CD14-positive monocyte (primary cell): ENCODE data around the gene SMIM33. TPM values are rescaled to one million over a fixed set of nuclear protein-coding genes. Genes with fewer than 3 reads are reported as not detected.
A peak's percentile ranks its signal among the peaks of the same experiment; 100 is the strongest.
"Not testable (repeated sequence)": the region's sequence is repeated elsewhere in the genome, so short reads cannot be mapped to it uniquely, and the experiment has no call there.

Source experiments
- DNase-seq, 3 donors: peaks; one replicate each; pipeline ENCODE4 v3.0.0-alpha.2; 2011 to 2022
- H2AFZ ChIP-seq: 2 replicates; pipeline ENCODE4 v1.6.0; 2012; ENCODE audit warnings: mild to moderate bottlenecking, low read depth, low read length, inconsistent platforms; ENCODE audit not compliant: insufficient read depth, poor library complexity, severe bottlenecking
- H3K27ac ChIP-seq, 2 donors: 1 replicate in 1 of 2; 2 replicates in 1 of 2; pipeline ENCODE4 v1.5.1; 2012 to 2013; ENCODE audit warnings: low read length in 2 of 2, control low read depth in 1 of 2, inconsistent platforms in 1 of 2, low read depth in 1 of 2, mild to moderate bottlenecking in 1 of 2
- H3K27me3 ChIP-seq, 2 donors: one replicate each; pipeline versions ENCODE4 v1.6.0 to v1.6.1; 2011 to 2013; ENCODE audit warnings: low read length in 2 of 2; ENCODE audit not compliant: control insufficient read depth in 2 of 2, insufficient read depth in 2 of 2
- H3K36me3 ChIP-seq, 2 donors: replicated peaks in 1 of 2; 1 replicate in 1 of 2; 2 replicates in 1 of 2; pipeline versions ENCODE4 v1.5.1 to v1.6.1; 2012 to 2013; ENCODE audit warnings: low read length in 2 of 2, control low read depth in 1 of 2, inconsistent platforms in 1 of 2, mild to moderate bottlenecking in 1 of 2; ENCODE audit not compliant: insufficient read depth in 2 of 2, control insufficient read depth in 1 of 2
- H3K4me1 ChIP-seq, 2 donors: 1 replicate in 1 of 2; 2 replicates in 1 of 2; pipeline versions ENCODE4 v1.5.1 to v1.6.1; 2012 to 2013; ENCODE audit warnings: low read length in 2 of 2, control low read depth in 1 of 2, inconsistent platforms in 1 of 2, mild to moderate bottlenecking in 1 of 2, moderate library complexity in 1 of 2; ENCODE audit not compliant: insufficient read depth in 2 of 2, control insufficient read depth in 1 of 2
- H3K4me2 ChIP-seq: replicated peaks from 2 replicates; pipeline ENCODE3; 2012; ENCODE audit warnings: low read length, moderate library complexity, mild to moderate bottlenecking; ENCODE audit not compliant: poor library complexity, severe bottlenecking; ENCODE audit errors: extremely low read depth
- H3K4me3 ChIP-seq, 3 experiments: fragments of 200-600 bp in 1 of 3; sonication (generic) in 1 of 3; replicated peaks in 1 of 3; 1 replicate in 2 of 3; 2 replicates in 1 of 3; pipeline ENCODE4 v1.5.1; 2011 to 2013; ENCODE audit warnings: low read length in 3 of 3, mild to moderate bottlenecking in 3 of 3, control low read depth in 2 of 3, low read depth in 2 of 3, inconsistent platforms in 1 of 3, moderate library complexity in 1 of 3
- H3K79me2 ChIP-seq: 2 replicates; pipeline ENCODE4 v1.6.0; 2012; ENCODE audit warnings: mild to moderate bottlenecking, control low read depth, inconsistent platforms, low read length, moderate library complexity; ENCODE audit not compliant: insufficient read depth
- H3K9ac ChIP-seq: 2 replicates; pipeline ENCODE4 v1.6.0; 2017; ENCODE audit warnings: low read length, mild to moderate bottlenecking; ENCODE audit not compliant: insufficient read depth, poor library complexity, severe bottlenecking
- H3K9me3 ChIP-seq, 2 donors: replicated peaks in 1 of 2; 1 replicate in 1 of 2; 2 replicates in 1 of 2; pipeline versions ENCODE4 v1.5.1 to v1.6.1; 2012 to 2013; ENCODE audit warnings: low read length in 2 of 2, control low read depth in 1 of 2; ENCODE audit not compliant: control insufficient read depth in 1 of 2, insufficient read depth in 1 of 2
- H4K20me1 ChIP-seq: 2 replicates; pipeline ENCODE4 v1.6.0; 2012; ENCODE audit warnings: mild to moderate bottlenecking, low read length, control low read depth, moderate library complexity; ENCODE audit not compliant: insufficient read depth
- H3K27ac Mint-ChIP-seq, 7 donors: one replicate each; pipeline ENCODE4 v1.8.0; 2020; ENCODE audit warnings: mild to moderate bottlenecking in 7 of 7, mixed read lengths in 7 of 7, moderate library complexity in 6 of 7, inconsistent platforms in 2 of 7
- H3K27me3 Mint-ChIP-seq, 3 donors: one replicate each; pipeline ENCODE4 v1.8.0; 2021 to 2022; ENCODE audit warnings: low read depth in 3 of 3, mild to moderate bottlenecking in 3 of 3, mixed read lengths in 3 of 3, moderate library complexity in 3 of 3, inconsistent platforms in 1 of 3
- H3K36me3 Mint-ChIP-seq, 2 donors: one replicate each; pipeline ENCODE4 v1.8.0; 2020; ENCODE audit warnings: mixed read lengths in 2 of 2, inconsistent platforms in 1 of 2, mild to moderate bottlenecking in 1 of 2
- H3K4me1 Mint-ChIP-seq: one replicate; pipeline ENCODE4 v1.8.0; 2020; ENCODE audit warnings: mild to moderate bottlenecking, mixed read lengths
- H3K4me3 Mint-ChIP-seq, 2 donors: one replicate each; pipeline ENCODE4 v1.8.0; 2020; ENCODE audit warnings: mild to moderate bottlenecking in 2 of 2, mixed read lengths in 2 of 2, moderate library complexity in 1 of 2
- H3K9me3 Mint-ChIP-seq, 7 donors: one replicate each; pipeline ENCODE4 v1.8.0; 2020 to 2022; ENCODE audit warnings: mixed read lengths in 7 of 7, mild to moderate bottlenecking in 6 of 7, moderate library complexity in 6 of 7, inconsistent platforms in 2 of 7
- WGBS: methylation state at CpG from one replicate; pipeline ENCODE4 v1.1.5; 2013; ENCODE audit warnings: missing lambda C conversion rate; ENCODE audit not compliant: insufficient coverage; 5-methylcytosine and 5-hydroxymethylcytosine counted together
- intact Hi-C, 2 donors: fragments of 100-400 bp; cut with micrococcal nuclease; formaldehyde crosslinking; loops; one replicate each; pipeline versions ENCODE4 v1.15.0 to v1.15.1; 2023
- polyA plus RNA-seq, 3 donors: library from polyadenylated mRNA; depleted of rRNA in 1 of 3; unstranded in 2 of 3; stranded (reverse) in 1 of 3; fragments of 300-500 nt in 2 of 3; fragments of >200 nt in 1 of 3; fragmentation: Illumina TruSeq in 2 of 3; gene quantifications; 1 replicate in 2 of 3; 2 replicates in 1 of 3; pipeline ENCODE4 v1.2.3, GENCODE V29; 2012 to 2021
- TF ChIP-seq, protein P1 (sequence below): fragments of 200-600 bp; IDR thresholded peaks from one replicate; pipeline ENCODE4 v1.8.0; 2022; ENCODE audit warnings: antibody characterized with exemption, mild to moderate bottlenecking

Gene SMIM33
- polyA plus RNA-seq, 3 donors: not detected

DNA sequence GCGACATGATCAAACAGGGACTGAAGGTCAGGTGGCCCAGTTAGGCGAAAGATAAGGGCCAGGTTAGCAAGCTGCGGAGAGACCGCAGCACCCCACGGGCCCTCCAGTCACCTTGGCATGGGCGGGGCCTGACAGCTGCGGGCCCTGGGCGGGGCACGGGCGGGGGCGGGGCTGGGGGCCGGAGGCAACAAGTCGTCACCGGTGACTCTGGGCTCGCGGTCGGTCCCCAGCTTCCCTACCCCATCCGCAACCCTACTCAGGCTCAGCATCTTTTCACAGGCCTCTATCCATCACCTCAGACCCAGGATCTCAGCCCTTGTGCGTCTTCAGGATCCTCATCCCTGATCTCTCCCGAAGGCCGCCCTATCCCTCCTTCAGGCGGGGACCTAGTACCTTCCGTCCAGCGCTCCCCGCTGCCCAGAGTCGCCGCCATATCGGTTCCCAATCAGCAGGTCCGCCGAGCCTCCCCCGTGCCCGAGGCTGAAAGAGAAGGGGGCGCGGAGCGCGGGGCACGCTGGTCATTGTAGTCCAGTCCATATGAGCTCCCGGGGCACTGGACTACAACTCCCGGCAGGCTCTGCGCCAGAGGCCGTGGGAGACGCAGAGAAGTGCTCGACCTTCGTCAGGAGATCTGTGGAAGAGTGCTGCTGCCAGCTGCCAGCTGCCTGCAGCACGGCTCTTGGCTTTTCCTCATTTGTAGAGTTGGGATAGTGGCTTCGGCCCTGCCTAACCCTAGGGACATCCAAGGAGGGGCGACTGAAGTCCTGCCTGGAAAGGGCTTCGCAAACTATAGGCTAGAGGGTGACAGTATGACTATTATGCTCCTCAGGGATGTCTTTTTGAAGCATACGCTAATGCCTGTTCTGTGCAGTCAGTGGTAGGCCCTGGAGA is 31.5 kb upstream of the SMIM33 start, which contains the start of gene DNAJC18:
TSS of gene DNAJC18 (minus strand) at position 513 of the 891 bp plus-strand sequence. CDS start at position 433, 80 bp downstream.
- H3K36me3 ChIP-seq: no peaks in the 10 kb centered on the region
- intact Hi-C loops: no loop called here
- peak within 1 kb of the TSS; percentile 83 for H2AFZ ChIP-seq
- peaks cover 9 to 13% of the 10 kb centered on the region in 2 donors for H3K4me1 ChIP-seq
- Mint-ChIP-seq H3K27me3 (peaks cover 0 to 2% (median 0%) of the 10 kb centered on the region in 3 donors), H3K4me3 (peak within 1 kb of the TSS; percentile 97 to 98), H3K27ac (peak within 1 kb of the TSS; percentile 98 to 100 (median 100)), H3K4me1 (peaks cover 23% of the 10 kb centered on the region), H3K36me3 (peaks cover 0 to 2% of the 10 kb centered on the region in 2 donors), H3K9me3 (no peaks in the 10 kb centered on the region)
- H3K9ac ChIP-seq: peak within 1 kb of the TSS; percentile 95
- 1% methylated on average over 45 of the region's 49 CpGs for WGBS
- no peaks in the 10 kb centered on the region for H4K20me1 ChIP-seq
- TF ChIP-seq, protein P1, sequence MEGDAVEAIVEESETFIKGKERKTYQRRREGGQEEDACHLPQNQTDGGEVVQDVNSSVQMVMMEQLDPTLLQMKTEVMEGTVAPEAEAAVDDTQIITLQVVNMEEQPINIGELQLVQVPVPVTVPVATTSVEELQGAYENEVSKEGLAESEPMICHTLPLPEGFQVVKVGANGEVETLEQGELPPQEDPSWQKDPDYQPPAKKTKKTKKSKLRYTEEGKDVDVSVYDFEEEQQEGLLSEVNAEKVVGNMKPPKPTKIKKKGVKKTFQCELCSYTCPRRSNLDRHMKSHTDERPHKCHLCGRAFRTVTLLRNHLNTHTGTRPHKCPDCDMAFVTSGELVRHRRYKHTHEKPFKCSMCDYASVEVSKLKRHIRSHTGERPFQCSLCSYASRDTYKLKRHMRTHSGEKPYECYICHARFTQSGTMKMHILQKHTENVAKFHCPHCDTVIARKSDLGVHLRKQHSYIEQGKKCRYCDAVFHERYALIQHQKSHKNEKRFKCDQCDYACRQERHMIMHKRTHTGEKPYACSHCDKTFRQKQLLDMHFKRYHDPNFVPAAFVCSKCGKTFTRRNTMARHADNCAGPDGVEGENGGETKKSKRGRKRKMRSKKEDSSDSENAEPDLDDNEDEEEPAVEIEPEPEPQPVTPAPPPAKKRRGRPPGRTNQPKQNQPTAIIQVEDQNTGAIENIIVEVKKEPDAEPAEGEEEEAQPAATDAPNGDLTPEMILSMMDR: no peak
- DNase-seq: peak; percentile 79 to 84 (median 79)
- peak within 1 kb of the TSS; percentile 97 to 99 for H3K27ac ChIP-seq
- H3K27me3 ChIP-seq: no peaks in the 10 kb centered on the region
- H3K4me2 ChIP-seq: peak within 1 kb of the TSS; percentile 83
- H3K79me2 ChIP-seq: no peaks in the 10 kb centered on the region
- H3K9me3 ChIP-seq: no peaks in the 10 kb centered on the region
- H3K4me3 ChIP-seq: peak within 1 kb of the TSS; percentile 79 to 98 (median 93)

DNA sequence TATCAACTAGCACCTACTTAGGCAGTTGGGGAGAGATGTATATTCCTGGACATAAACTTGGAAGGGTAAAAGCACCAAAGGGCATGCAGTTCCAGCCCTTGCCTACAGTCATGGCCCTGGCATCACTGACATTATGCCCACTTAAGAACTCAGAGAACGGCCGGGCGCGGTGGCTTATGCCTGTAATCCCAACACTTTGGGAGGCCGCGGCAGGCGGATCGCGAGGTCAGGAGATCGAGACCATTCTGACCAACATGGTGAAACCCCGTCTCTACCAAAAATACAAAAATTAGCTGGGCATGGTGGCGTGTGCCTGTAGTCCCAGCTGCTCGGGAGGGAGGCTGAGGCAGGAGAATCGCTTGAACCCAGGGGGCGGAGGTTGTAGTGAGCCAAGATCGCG is 30.4 kb upstream of the SMIM33 start:
- H3K27me3 Mint-ChIP-seq, H3K4me3 Mint-ChIP-seq, H3K79me2 ChIP-seq, H3K4me3 ChIP-seq, H3K27me3 ChIP-seq, H3K27ac Mint-ChIP-seq, H2AFZ ChIP-seq, H3K4me2 ChIP-seq, intact Hi-C loops, H3K27ac ChIP-seq, DNase-seq, H3K36me3 ChIP-seq, H3K9ac ChIP-seq, H4K20me1 ChIP-seq, H3K9me3 ChIP-seq, H3K9me3 Mint-ChIP-seq, H3K36me3 Mint-ChIP-seq: not testable (repeated sequence)
- peaks cover 9 to 13% of the 10 kb centered on the region in 2 donors for H3K4me1 ChIP-seq
- 95% methylated on average over 13 of the region's 17 CpGs for WGBS
- peaks cover 23% of the 10 kb centered on the region for H3K4me1 Mint-ChIP-seq
